Pancreas (tissue), 10 donors: Measurements from ENCODE around the gene ZFAND5. TPM values are rescaled to one million over a fixed set of nuclear protein-coding genes. Genes with fewer than 3 reads are reported as not detected.

Experiments
- ATAC-seq, 4 donors: fragments of 200-7000 bp; cut with Tn5 transposase; one replicate each; pipeline versions ENCODE4 v1.8.0 to v1.9.1; 2020; ENCODE audit warnings: mild to moderate bottlenecking in 4 of 4, moderate library complexity in 4 of 4
- DNase-seq, 6 donors: peaks; one replicate each; pipeline ENCODE4 v3.0.0-alpha.2; 2020
- FAIRE-seq: peaks from 2 replicates; lab custom pipeline; 2012; peaks lifted over from hg19 to GRCh38; lab: Jason Lieb, UNC
- H3K27ac ChIP-seq, 4 donors: fragments of 200-600 bp; sonication (generic); 1 replicate in 3 of 4; 2 replicates in 1 of 4; pipeline versions ENCODE4 v1.5.0 to v1.8.0; 2020
- H3K27me3 ChIP-seq, 4 donors: fragments of 200-600 bp; one replicate each; pipeline ENCODE4 v1.8.0; 2021
- H3K36me3 ChIP-seq, 3 donors: fragments of 200-600 bp; sonication (generic) in 1 of 3; one replicate each; pipeline versions ENCODE4 v1.5.0 to v1.8.0; 2020 to 2021
- H3K4me1 ChIP-seq, 3 donors: fragments of 200-600 bp; one replicate each; pipeline ENCODE4 v1.8.0; 2021
- H3K4me3 ChIP-seq, 4 donors: fragments of 200-600 bp; sonication (generic) in 2 of 4; one replicate each; pipeline versions ENCODE4 v1.5.0 to v1.8.0; 2020 to 2021
- H3K9me3 ChIP-seq, 4 donors: fragments of 200-600 bp; one replicate each; pipeline ENCODE4 v1.8.0; 2021
- CTCF ChIP-seq, 4 donors: fragments of 200-600 bp; sonication (generic) in 3 of 4; IDR thresholded peaks; one replicate each; pipeline versions ENCODE4 v1.5.0 to v1.8.0; 2021; ENCODE audit warnings: antibody characterized with exemption in 4 of 4
- WGBS, 2 donors: extraction: QIAGEN DNeasy Blood & Tissue Kit; methylation state at CpG; one replicate each; pipeline ENCODE4 v1.1.7; 2013; 5-methylcytosine and 5-hydroxymethylcytosine counted together
- intact Hi-C, 3 donors: fragments of 100-400 bp; cut with DNase I; formaldehyde crosslinking; loops; one replicate each; pipeline versions ENCODE4 v1.11.1 to v1.14.2; 2022
- polyA plus RNA-seq, 2 donors: library from polyadenylated mRNA; stranded (reverse); fragments of 200-250 nt; gene quantifications; one replicate each; pipeline ENCODE4 v1.2.3, GENCODE V29; 2013
- total RNA-seq, 6 donors: library from RNA; stranded (reverse); fragmentation: NEBNext Ultra II Directional in 4 of 6; extraction: Animal tissue kit (Norgen Biotek cat#: 25700) in 4 of 6; gene quantifications; one replicate each; pipeline versions ENCODE4 v1.2.1 to v1.2.4, GENCODE V29; 2021 to 2023
- donor health status: healthy with polysubstance abuse.
- donor health status: DM: no; HTN: no; CAD: no; lungs with moderate emphysema.
- donor health status: DM: no; HTN: no; CAD: no.
- donor health status: control.
- donor health status: control.
- donor health status: Bipolar disorder and iron deficiency.
- donor health status: DM: yes; HTN: yes; CAD: no.
- donor health status: DM: no; HTN: no; CAD: no.
- donor health status: DM: no; HTN: no; CAD: no.
- donor health status: DM: yes; HTN: yes; CAD: no.

ZFAND5 gene
- total and polyA plus RNA-seq, 8 donors: 47.8 to 98.6 (median 70.8) TPM

GRCh38 chr9:72365525-72366256 lies 683 bp upstream of the ZFAND5 start:
- peak; percentile 52 to 67 (median 60) for ATAC-seq
- intact Hi-C loops: no loop called here
- Histone ChIP-seq H3K4me1 (peaks cover 3 to 10% (median 7%) of the 10 kb centered on the region in 3 donors), H3K9me3 (no peaks in the 10 kb centered on the region), H3K36me3 (no peaks in the 10 kb centered on the region), H3K4me3 (peak overlapping the region in 3 of 4 donors; percentile 59 to 99 (median 97)), H3K27ac (peak overlapping the region; percentile 99), H3K27me3 (no peaks in the 10 kb centered on the region)
- FAIRE-seq: peak; percentile 17
- WGBS, 2 donors: 1% methylated on average over 38 of the region's 38 CpGs
- DNase-seq: peak; percentile 78 to 90 (median 88)
- no peak for TF ChIP-seq CTCF (IDR thresholded peaks at IDR 0.05)

GRCh38 chr9:72363908-72364678 lies 915 bp downstream of the ZFAND5 start:
- H3K4me1 ChIP-seq: peaks cover 10 to 26% (median 23%) of the 10 kb centered on the region in 3 donors
- 0 to 1% methylated on average over 69 to 73 of the region's 73 CpGs for WGBS, 2 donors
- intact Hi-C loops: no loop called here
- peak; percentile 12 to 52 (median 24) for ATAC-seq
- H3K36me3 ChIP-seq: peaks cover 0 to 14% (median 0%) of the 10 kb centered on the region in 3 donors
- no peaks in the 10 kb centered on the region for H3K27me3 ChIP-seq
- no peak for FAIRE-seq
- peak; percentile 62 to 89 (median 70) for DNase-seq
- peak overlapping the region; percentile 99 for H3K27ac ChIP-seq
- peak overlapping the region; percentile 59 to 99 (median 78) for H3K4me3 ChIP-seq
- no peaks in the 10 kb centered on the region for H3K9me3 ChIP-seq
- TF ChIP-seq CTCF (IDR thresholded peaks at IDR 0.05): no peak

- no peak for FAIRE-seq
- no peak for DNase-seq
- no peaks in the 10 kb centered on the region for H3K9me3 ChIP-seq
- peak overlapping the region; percentile 59 to 99 (median 78) for H3K4me3 ChIP-seq
- no peaks in the 10 kb centered on the region for H3K27me3 ChIP-seq
- intact Hi-C loops: no loop called here
- ATAC-seq: no peak
- peak overlapping the region; percentile 99 for H3K27ac ChIP-seq
- H3K36me3 ChIP-seq: peaks cover 0 to 23% (median 0%) of the 10 kb centered on the region in 3 donors
- TF ChIP-seq CTCF (IDR thresholded peaks at IDR 0.05): no peak
- peaks cover 18 to 35% (median 32%) of the 10 kb centered on the region in 3 donors for H3K4me1 ChIP-seq
- WGBS, 2 donors: 1% methylated on average over 2 of the region's 2 CpGs
Observed at GRCh38 chr9:72363236-72363635, 1.8 kb downstream of the ZFAND5 start.

- Histone ChIP-seq H3K27me3 (no peaks in the 10 kb centered on the region), H3K9me3 (no peaks in the 10 kb centered on the region), H3K27ac (peak overlapping the region in 3 of 4 donors; percentile 99), H3K4me3 (peak overlapping the region; percentile 59 to 99 (median 78)), H3K4me1 (peaks cover 23 to 40% (median 37%) of the 10 kb centered on the region in 3 donors), H3K36me3 (peaks cover 0 to 28% (median 0%) of the 10 kb centered on the region in 3 donors)
- intact Hi-C loops: no loop called here
- DNase-seq (peak in 4 of 6 donors; percentile 35 to 74 (median 42)), ATAC-seq (peak in 3 of 4 donors; percentile 4 to 48 (median 38)), FAIRE-seq (peak; percentile 79)
- no peak for TF ChIP-seq CTCF (IDR thresholded peaks at IDR 0.05)
- 1 to 2% methylated on average over 2 of the region's 2 CpGs for WGBS, 2 donors
Observed at GRCh38 chr9:72362680-72363139, 2.3 kb downstream of the ZFAND5 start.
